ENCODE measurements around the gene RICTOR.

DNA sequence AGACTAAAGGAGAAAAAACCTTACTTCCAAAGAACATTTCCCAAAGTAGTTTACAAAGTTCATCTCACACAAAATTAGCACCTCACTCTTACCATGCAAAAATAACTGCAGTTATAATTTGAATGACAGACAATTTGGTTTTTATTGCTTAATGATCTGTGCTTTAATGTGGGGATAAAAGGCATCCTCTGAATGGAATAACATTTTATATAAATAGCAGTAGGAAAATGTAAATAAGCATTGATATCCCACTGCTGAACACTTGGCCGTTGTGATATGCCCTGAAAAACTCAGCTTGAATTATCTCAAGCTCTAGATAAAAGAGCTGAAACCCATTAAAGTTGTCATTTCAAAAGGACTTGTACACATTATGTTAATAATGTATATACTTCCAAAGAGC lies 135.2 kb downstream of the RICTOR start:
- TF ChIP-seq GATA3 (IDR thresholded peaks at IDR 0.05; ENCODE audit: low read depth, low read length) (no peak), GATA2 (IDR thresholded peaks at IDR 0.05; ENCODE audit: low read depth, low read length) (no peak)
